OCI-M1 (cell line): ENCODE measurements around the gene PFKFB1.
"Not testable (repeated sequence)": the region's sequence is repeated elsewhere in the genome, so short reads cannot be mapped to it uniquely, and the experiment has no call there.

Experiments used
- DNase-seq: peaks from one replicate; lab custom pipeline; 2025; lab: John Stamatoyannopoulos, UW

The PFKFB1 gene

DNA sequence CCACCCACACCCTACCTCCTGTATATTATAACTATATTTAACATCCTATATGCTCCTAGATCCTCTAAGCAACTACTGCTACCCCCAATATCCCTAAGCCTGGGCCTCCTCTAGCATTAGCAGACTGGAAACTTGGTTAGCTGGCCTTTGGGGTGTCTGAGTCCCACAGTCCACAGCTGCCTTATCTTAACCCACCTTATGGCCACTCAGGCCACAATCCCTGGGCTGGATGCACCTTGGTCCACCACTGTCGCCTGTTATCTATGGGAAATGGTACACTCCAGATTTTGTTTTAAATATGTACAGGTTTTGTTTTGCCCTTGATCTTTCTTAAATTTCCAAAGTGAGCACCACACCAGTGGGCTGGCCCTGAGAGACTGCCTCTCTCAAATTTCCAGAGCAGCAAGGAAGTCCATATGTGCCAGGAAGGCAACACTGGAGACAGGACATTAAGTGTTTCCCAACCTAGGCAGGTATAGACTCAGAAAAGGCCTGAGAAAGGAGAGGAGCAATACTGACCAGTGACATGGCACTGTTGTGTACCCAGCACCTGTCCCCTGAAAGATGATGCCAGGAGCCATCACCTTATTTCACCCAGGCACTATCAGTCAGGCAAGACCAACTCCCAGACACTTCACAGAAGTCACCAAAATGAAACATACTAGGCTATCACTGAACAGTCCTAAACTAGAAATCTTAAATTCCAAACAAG is 921 bp downstream of the PFKFB1 start:
- DNase-seq: peak; percentile 37

GRCh38 chrX:54991706-54992105 is 2.3 kb downstream of the PFKFB1 start:
- no peak for DNase-seq

- not testable (repeated sequence) for DNase-seq
These were observed 10.7 kb downstream of the PFKFB1 start for GRCh38 chrX:54983306-54983705.

DNA sequence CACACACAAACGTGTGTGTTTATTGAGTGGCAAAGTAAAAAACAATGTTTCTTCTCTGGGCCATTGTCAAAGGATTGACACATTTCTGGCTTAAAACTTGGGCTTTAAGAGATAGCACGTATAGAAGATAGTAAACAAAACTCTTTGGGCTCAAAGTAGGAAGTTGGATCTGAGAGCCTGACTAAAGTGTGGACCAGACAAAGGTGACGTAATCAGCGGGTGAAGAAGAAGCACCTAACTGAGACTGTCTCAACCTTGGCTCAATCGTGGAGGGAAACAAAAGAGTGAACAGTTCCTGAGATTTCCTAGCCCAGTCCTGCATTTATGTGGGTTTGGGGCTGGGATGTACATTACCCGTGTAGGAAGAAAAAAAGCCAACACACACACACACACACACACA is 13.7 kb downstream of the PFKFB1 start:
- DNase-seq: no peak

DNA sequence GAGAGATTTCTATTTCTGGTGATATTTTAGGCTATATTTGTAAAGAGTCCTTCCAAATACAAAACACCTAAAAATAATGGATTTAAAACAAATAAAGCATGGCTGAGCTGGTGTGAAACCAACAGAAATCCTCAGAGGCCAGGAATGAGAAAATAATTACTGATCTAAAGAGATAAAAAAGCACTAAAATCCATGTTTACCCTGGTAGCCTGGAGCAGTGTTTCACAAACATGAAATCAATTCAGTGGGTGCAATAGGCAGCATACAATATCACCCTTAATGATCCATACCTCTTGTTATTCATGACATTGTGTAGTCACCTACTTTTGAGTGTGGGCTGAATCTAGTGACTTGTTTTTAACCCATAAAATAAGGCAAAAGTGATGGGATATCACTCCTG is 14.6 kb downstream of the PFKFB1 start:
- DNase-seq: no peak

- DNase-seq: no peak
These were observed 15.5 kb downstream of the PFKFB1 start for GRCh38 chrX:54978448-54978847.

DNA sequence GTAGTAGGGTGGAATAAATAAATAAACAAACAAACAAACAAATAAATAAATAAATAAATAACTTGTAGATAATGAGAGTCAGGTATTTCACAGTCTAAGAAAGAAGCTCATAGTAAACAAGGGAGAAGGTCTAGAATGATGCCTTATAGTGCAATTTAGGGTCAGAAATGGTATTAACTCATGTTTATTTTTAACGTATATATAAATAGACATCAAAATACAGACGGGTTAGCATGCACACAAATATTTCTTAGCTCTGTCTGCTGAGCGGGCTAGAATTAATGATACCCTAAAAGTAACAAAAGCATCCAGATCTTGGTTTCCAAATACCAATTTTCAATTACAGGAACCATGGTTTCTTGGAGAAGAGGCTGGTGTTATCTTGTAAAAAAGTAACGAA is 16.6 kb downstream of the PFKFB1 start:
- no peak for DNase-seq

- no peak for DNase-seq
These were observed 29.1 kb downstream of the PFKFB1 start for GRCh38 chrX:54964766-54965497.

GRCh38 chrX:54961750-54962149 is 32.2 kb downstream of the PFKFB1 start:
- DNase-seq: no peak

- no peak for DNase-seq
These were observed 43.1 kb downstream of the PFKFB1 start for GRCh38 chrX:54950730-54951375.

DNA sequence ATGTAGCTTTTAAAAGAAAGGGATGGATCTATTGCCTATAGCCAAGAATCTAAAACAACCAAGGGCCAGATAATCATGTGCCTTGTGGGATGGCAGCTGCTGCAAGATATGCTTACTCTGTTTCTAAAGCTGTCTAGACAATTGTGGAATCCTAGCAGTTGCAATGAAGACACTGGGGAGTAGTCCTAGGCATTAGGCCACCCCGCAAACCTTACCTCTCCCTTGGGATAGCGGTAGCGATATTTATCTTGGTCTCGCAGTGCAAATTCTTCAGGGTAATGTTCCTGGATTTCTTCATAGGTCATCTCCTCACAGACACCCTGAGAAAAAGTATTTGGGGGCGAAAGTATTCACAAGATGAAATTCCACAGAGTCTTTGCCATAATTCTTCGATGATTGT is 48.8 kb downstream of the PFKFB1 start:
- no peak for DNase-seq

DNA sequence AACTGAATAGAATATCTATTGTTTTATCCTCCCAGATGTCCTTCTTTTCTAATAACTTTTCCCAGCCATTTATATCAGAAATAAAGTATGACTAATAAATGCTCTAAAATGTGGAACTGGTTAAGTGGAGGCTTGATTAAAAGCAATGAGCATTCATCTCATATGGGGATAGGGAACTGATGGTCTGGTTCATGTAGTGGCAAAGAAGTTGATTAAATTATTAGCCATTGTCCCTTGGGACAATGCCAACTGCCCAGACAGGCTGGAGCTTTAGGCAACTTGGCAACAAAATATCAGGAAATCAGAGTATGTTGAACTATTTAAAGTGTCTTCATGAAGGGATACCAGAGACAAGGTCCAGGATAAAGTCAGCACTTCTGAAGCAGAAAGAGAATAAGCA is 49.2 kb downstream of the PFKFB1 start:
- DNase-seq: no peak

GRCh38 chrX:54937416-54937815 is 56.6 kb downstream of the PFKFB1 start:
- no peak for DNase-seq

DNA sequence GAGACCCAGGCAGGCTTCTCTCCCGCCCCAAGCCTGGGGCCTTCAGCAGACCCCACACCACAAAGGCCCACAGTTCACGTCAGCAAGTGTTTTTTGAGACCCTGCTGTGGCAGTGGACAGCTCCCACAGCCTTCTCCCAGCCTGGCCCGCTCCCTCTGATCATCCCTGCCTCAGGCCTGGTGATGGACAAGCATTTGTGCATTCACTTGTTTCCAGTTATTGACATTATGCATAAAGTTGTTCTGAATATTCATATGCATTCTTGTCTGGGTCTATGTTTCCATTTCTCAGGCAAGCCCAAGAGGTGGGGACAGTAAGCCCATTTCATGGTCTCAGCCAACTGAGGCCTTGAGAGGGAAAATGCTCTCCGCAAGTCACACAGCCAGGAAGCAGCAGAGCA is 58.7 kb downstream of the PFKFB1 start:
- DNase-seq: no peak

GRCh38 chrX:54934890-54935289 is 59.1 kb downstream of the PFKFB1 start:
- DNase-seq: no peak

DNA sequence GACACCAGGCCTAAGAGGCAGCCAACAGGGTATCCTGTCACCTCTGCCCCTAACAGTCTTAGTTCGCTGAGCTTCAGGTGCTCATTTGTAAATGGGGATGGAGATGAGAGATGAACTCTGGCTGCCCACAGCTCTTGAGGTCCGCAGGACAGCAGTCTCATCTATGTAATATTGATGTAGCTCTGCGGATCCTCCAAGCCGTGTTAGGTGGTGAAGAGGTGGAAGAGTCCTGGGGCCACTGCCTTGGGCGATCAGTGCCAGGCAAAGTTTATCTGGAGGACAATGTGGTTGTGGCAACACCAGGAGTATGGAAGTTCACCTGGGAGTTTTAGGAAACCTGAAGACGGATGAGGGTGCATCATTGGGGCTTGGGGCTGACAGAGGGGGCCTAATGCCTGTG is 59.9 kb downstream of the PFKFB1 start:
- no peak for DNase-seq

- DNase-seq: no peak
These were observed 60.7 kb downstream of the PFKFB1 start for GRCh38 chrX:54933150-54933826.

DNA sequence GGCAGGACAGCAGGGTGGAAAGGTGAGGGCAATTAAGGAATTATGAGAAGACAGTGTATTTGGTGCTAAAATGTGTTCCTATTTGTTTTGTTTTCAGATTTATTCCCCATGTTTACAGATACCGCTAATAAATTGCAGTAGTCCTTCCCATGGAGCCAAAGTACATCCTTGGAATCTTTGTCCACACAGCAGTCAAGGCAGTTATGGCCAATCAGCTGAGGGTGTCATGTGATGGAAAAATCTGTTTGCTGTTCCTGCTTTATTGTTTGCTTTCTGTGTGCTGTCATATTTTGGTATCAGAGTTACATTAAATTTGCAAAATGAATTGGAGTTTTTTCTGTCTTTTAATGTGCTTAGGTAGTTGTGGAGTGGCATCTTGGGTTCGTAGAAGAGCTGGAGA is 62.9 kb downstream of the PFKFB1 start:
- DNase-seq: no peak

DNA sequence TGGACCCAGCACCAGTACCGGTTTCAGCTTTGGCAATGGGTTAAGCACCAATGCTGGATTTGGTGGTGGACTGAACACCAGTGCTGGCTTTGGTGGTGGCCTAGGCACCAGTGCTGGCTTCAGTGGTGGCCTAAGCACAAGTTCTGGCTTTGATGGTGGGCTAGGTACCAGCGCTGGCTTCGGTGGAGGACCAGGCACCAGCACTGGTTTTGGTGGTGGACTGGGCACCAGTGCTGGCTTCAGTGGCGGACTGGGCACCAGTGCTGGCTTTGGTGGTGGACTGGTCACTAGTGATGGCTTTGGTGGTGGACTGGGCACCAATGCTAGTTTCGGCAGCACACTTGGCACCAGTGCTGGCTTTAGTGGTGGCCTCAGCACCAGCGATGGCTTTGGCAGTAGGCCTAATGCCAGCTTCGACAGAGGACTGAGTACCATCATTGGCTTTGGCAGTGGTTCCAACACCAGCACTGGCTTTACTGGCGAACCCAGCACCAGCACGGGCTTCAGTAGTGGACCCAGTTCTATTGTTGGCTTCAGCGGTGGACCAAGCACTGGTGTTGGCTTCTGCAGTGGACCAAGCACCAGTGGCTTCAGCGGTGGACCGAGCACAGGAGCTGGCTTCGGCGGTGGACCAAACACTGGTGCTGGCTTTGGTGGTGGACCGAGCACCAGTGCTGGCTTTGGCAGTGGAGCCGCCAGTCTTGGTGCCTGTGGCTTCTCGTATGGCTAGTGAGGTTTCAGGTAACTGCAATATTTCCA is 63.5 kb downstream of the PFKFB1 start:
- no peak for DNase-seq

- no peak for DNase-seq
These were observed 65.1 kb downstream of the PFKFB1 start for GRCh38 chrX:54928876-54929275.

DNA sequence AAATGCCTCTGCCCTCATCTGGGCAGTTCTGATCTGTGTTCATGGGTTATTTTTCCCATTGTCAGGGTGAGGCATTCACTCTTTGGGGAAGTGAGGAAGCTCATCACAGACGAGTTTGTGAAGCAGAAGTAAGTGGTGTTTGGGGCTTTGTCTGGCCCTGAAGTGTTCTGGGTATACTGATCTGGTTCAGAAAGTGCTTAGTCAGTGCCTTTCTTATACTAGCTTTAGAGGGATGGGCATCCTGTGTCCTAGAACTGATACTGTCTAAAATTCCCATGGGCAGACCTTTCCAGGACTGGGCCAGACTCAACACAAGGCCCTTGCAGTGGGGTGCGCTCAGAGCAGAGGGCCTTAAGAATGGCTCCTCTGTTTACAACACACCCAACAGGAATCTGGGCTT is 67.0 kb downstream of the PFKFB1 start:
- DNase-seq: peak; percentile 14

DNA sequence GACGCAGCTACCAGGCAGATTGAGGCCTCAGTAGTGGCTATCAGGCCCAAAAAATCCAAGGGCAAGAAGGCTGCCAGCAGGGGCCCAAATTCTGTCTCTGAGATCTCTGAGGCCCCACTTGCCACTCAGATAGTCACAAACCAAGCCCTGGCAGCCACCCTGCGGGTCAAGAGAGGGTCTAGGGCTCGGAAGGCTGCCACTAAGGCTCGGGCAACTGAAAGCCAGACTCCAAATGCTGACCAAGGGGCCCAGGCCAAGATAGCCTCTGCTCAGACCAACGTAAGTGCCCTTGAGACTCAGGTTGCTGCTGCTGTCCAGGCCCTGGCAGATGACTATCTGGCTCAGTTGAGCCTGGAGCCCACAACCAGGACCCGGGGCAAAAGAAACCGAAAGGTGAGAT is 70.6 kb downstream of the PFKFB1 start:
- DNase-seq: no peak
